Body of pancreas (tissue), 4 donors: Measurements from ENCODE around the gene MOBP. TPM values are rescaled to one million over a fixed set of nuclear protein-coding genes. Genes with fewer than 3 reads are reported as not detected.

Experiments
- ATAC-seq: fragments of 150-250 bp; one replicate; pipeline ENCODE4 v1.9.1; 2016
- DNase-seq, 4 donors: peaks; one replicate each; pipeline ENCODE4 v3.0.0-alpha.2; 2019
- H3K27ac ChIP-seq, 4 donors: fragments of 200-600 bp; sonication (generic); 1 replicate in 3 of 4; 2 replicates in 1 of 4; pipeline versions ENCODE4 v1.5.1 to v1.6.1; 2016 to 2019; ENCODE audit warnings: mild to moderate bottlenecking in 1 of 4, mixed read lengths in 1 of 4, moderate library complexity in 1 of 4
- H3K27me3 ChIP-seq, 2 donors: fragments of 200-600 bp; sonication (generic); one replicate each; pipeline ENCODE4 v1.6.0; 2016; ENCODE audit warnings: mild to moderate bottlenecking in 1 of 2
- H3K36me3 ChIP-seq, 2 donors: fragments of 200-600 bp; sonication (generic); replicated peaks in 1 of 2; 2 replicates each; pipeline ENCODE4 v1.5.1; 2016; ENCODE audit warnings: low read depth in 2 of 2; ENCODE audit not compliant: insufficient read depth in 1 of 2
- H3K4me1 ChIP-seq: fragments of 200-600 bp; sonication (generic); one replicate; pipeline ENCODE4 v1.6.0; 2016
- H3K4me3 ChIP-seq, 2 donors: fragments of 200-600 bp; sonication (generic); 1 replicate in 1 of 2; 2 replicates in 1 of 2; pipeline ENCODE4 v1.5.1; 2016 to 2019
- H3K9me3 ChIP-seq, 3 donors: fragments of 200-600 bp; sonication (generic); 1 replicate in 2 of 3; 2 replicates in 1 of 3; pipeline ENCODE4 v1.5.1; 2016
- POLR2A ChIP-seq, 3 donors: fragments of 450-650 bp; IDR thresholded peaks; one replicate each; pipeline ENCODE4 v1.6.1; 2016; ENCODE audit warnings: antibody characterized with exemption in 3 of 3, mild to moderate bottlenecking in 2 of 3
- WGBS, 2 donors: methylation state at CpG; one replicate each; pipeline ENCODE4 v1.1.5; 2017; 5-methylcytosine and 5-hydroxymethylcytosine counted together
- intact Hi-C: fragments of 100-400 bp; cut with DNase I; formaldehyde crosslinking; loops from one replicate; pipeline ENCODE4 v1.15.1; 2023
- total RNA-seq, 2 donors: library from RNA; depleted of rRNA; stranded (reverse); fragments of >200 nt; gene quantifications; one replicate each; pipeline ENCODE4 v1.1.0, GENCODE V29; 2016
- TF ChIP-seq, protein P1 (sequence below), 7 experiments: fragments of 450-650 bp in 4 of 7; fragments of 200-600 bp in 3 of 7; sonication (generic) in 3 of 7; IDR thresholded peaks; one replicate each; pipeline ENCODE4 v1.5.1; 2016 to 2019; ENCODE audit warnings: antibody characterized with exemption in 7 of 7

Gene MOBP
- total RNA-seq, 2 donors from 2014 or later, result not detected

DNA sequence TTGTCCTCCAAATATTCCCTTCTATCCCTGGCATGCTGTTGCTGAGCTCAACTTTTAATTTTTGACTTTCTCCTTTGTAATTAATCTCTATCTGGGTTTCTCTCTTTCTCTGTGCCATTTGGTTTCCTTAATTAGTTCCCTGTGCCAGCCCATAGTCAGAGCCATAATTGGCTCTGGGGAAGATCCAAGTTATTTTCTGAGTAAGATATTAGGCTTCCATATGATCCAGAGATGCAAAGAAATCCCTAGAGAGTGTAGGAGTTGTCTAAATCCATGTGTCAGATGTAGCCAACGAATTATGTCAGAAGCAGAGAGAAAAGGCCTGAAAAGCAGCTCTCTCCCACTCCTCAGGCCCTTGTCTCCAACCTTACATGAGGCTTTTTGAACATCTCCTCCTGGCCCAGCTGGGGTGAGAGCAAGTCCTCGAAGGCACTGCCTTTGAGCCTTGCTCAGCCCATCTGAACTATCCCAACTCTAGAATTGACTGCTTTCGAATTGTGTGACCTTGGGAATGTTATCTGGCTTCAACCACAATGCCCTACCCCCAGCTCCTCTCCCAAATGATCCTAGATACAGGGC, 46.4 kb downstream of the MOBP start:
- H3K4me1 ChIP-seq, result no peaks in the 10 kb centered on the region
- H3K4me3 ChIP-seq, result no peak overlapping the region
- no peaks in the 10 kb centered on the region for H3K9me3 ChIP-seq
- ATAC-seq, result no peak
- no peaks in the 10 kb centered on the region for H3K27me3 ChIP-seq
- no peak for TF ChIP-seq POLR2A (IDR thresholded peaks at IDR 0.05)
- TF ChIP-seq, protein P1, sequence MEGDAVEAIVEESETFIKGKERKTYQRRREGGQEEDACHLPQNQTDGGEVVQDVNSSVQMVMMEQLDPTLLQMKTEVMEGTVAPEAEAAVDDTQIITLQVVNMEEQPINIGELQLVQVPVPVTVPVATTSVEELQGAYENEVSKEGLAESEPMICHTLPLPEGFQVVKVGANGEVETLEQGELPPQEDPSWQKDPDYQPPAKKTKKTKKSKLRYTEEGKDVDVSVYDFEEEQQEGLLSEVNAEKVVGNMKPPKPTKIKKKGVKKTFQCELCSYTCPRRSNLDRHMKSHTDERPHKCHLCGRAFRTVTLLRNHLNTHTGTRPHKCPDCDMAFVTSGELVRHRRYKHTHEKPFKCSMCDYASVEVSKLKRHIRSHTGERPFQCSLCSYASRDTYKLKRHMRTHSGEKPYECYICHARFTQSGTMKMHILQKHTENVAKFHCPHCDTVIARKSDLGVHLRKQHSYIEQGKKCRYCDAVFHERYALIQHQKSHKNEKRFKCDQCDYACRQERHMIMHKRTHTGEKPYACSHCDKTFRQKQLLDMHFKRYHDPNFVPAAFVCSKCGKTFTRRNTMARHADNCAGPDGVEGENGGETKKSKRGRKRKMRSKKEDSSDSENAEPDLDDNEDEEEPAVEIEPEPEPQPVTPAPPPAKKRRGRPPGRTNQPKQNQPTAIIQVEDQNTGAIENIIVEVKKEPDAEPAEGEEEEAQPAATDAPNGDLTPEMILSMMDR (IDR thresholded peaks at IDR 0.05), result no peak
- WGBS, 2 donors, result 45 to 53% methylated on average over 3 of the region's 3 CpGs
- no peak for DNase-seq
- intact Hi-C loops, result no loop called here
- H3K36me3 ChIP-seq, result no peaks in the 10 kb centered on the region
- H3K27ac ChIP-seq, result no peak overlapping the region

DNA sequence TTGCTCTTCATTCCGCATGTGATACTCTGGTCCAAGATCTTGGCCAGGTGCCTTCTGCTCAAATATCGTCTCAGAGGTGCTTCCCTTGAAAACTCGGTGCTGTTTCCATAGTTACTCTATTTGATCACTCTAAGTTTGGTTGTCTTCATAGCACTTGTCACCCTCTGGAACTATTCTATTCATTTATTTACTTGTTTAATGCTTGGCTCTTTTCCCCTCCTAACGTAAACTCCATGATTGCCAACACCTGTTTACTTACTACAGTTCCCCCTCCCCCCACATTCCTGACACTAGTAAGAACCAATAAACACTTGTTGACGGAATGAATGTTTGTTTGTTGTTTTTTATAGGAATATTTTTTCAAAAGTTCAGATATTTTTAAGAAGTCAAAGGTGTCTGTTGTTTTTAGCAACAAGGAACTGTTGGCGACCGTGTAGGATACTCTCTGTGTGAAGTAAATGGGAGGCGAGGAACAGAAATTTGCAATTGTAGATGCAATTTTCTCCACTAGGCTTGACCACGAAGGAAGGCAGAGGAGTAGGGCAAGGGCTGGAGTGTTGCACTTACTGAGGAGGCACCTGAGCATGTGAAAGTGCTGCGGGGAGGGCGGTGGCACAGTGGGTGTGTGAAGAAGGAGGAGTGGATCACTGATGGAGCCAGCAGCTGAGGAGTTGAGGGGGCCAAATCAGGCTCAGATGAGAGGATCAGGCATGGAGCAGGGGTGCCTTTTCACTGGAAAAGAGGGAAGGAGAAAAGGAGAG, 48.4 kb downstream of the MOBP start:
- Histone ChIP-seq H3K27ac (no peak overlapping the region), H3K4me3 (no peak overlapping the region), H3K36me3 (no peaks in the 10 kb centered on the region), H3K27me3 (no peaks in the 10 kb centered on the region), H3K4me1 (no peaks in the 10 kb centered on the region), H3K9me3 (no peaks in the 10 kb centered on the region)
- no peak for DNase-seq
- 37 to 48% methylated on average over 11 of the region's 11 CpGs for WGBS, 2 donors
- TF ChIP-seq, protein P1 (IDR thresholded peaks at IDR 0.05), result no peak
- no peak for TF ChIP-seq POLR2A (IDR thresholded peaks at IDR 0.05)
- no peak for ATAC-seq
- intact Hi-C loops, result no loop called here

DNA sequence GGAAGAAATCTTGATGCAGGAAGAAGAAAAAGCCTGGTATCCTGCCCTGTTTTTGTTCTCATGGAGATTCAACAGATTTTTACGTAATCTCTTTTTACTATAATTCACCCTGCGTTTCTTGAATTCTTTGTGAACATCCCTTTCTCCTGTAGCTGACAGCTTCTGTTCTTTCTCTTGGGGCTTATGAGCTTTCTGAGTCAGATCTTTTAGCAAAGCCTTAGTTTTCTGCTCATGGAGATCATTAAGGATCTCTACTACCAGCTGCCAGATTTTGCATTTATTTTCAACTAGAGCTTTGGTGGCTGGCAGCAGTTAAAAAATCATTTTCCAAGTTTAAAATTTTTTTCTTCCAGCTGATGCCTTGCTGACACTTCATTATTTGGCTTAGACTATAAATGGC, 51.6 kb downstream of the MOBP start:
- Histone ChIP-seq H3K27ac (no peak overlapping the region), H3K4me1 (no peaks in the 10 kb centered on the region), H3K4me3 (no peak overlapping the region), H3K9me3 (no peaks in the 10 kb centered on the region), H3K27me3 (no peaks in the 10 kb centered on the region), H3K36me3 (no peaks in the 10 kb centered on the region)
- WGBS, 2 donors, result 45 to 78% methylated on average over 2 of the region's 2 CpGs
- no peak for TF ChIP-seq POLR2A (IDR thresholded peaks at IDR 0.05)
- TF ChIP-seq, protein P1 (IDR thresholded peaks at IDR 0.05), result no peak
- DNase-seq (no peak), ATAC-seq (no peak)
- intact Hi-C loops, result no loop called here

DNA sequence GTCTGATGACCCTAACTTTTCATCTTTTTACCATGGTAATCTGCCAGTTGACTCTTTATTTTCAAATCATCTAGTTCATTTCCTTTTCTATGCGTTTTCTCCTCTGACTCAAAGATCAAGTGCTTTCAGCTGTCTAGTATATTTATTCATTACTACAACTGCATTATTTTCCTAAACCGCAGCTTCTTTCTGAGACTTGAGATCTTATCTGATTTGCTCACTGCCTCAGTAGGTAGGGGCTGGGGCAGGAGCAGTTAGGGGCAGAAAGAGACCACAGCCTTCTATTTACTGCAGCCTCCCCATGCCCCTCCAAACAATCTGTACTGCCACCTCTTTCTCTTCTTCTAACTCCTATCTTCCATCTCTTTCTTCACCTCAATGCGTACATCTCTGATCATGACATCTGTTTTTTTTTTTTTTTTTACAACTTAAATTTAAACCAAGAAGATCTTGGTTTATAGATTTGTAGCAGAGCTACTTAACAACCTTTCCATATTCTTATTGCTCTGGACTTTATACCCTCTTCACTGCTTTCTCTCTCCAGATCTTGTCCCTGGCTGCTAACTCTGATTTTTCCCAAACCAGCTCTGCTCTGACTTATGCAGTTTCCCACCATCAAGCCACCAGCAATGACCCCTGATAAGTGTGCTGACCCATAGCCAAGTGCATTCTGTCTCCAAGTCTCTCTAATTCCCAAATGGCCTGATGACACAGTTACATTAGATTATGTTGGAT, 52.2 kb downstream of the MOBP start:
- Histone ChIP-seq H3K27me3 (no peaks in the 10 kb centered on the region), H3K36me3 (no peaks in the 10 kb centered on the region), H3K4me3 (no peak overlapping the region), H3K4me1 (no peaks in the 10 kb centered on the region), H3K9me3 (no peaks in the 10 kb centered on the region), H3K27ac (no peak overlapping the region)
- ATAC-seq, result no peak
- DNase-seq, result no peak
- intact Hi-C loops, result no loop called here
- WGBS, 2 donors, result 45 to 50% methylated on average over 3 of the region's 3 CpGs
- TF ChIP-seq, protein P1 (IDR thresholded peaks at IDR 0.05), result no peak
- TF ChIP-seq POLR2A (IDR thresholded peaks at IDR 0.05), result no peak
